ENCODE measurements around the gene BCKDK. TPM values are rescaled to one million over a fixed set of nuclear protein-coding genes. Genes with fewer than 3 reads are reported as not detected.

Gene BCKDK
- total RNA-seq, 1 experiment from 2014 or later, result 47.7 TPM

DNA sequence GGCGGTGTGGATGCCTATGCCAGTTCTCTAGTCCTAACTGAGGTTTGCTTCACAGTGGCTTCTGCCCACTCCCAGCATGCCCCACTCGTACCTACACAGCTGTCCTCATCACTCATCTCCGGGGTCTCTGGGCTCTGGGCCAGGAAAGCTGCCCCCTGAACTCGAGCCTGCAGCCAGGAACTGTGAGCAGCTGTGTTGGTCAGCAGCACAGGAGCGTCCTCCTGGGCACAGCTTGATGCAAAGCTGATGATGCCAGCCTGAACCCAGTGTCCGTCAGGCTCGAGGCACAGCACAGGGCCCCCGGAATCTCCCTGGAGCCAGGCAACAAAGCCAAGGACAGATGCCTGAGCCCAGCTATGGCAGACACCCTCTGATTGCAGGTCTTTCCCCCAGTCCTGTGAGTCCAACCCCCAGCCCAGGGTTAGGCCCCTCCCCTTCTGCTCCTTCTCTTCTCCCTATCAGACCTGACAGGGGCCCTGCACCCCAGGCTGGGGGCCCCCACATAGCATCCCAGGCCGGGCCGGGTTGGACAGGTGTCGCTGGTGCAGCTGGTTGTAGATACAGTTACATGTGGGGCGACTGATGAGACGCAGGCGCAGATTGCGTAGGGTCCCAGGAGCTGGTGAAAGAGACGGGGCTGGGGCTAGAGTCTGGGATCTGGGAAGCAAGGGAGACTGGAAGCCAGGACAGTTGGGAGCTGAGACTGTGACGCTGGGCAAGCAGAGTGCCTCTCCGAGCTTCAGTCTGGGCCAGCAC is 22.1 kb upstream of the BCKDK start:
- Histone ChIP-seq H3K36me3 (ENCODE audit: low read depth, low read length) (no peaks in the 10 kb centered on the region; the same call in 1 of the 2 replicates), H3K27ac (ENCODE audit: low read length) (no peak overlapping the region), H3K9ac (ENCODE audit: low read length) (no peak overlapping the region), H3K4me3 (ENCODE audit: low read length) (no peak overlapping the region), H2AFZ (ENCODE audit: low read length) (no peak overlapping the region), H3K9me3 (ENCODE audit: low read length) (no peaks in the 10 kb centered on the region), H3K9me2 (replicated peaks; ENCODE audit: low read length) (no peaks in the 10 kb centered on the region), H3K27me3 (ENCODE audit: low read length) (no peaks in the 10 kb centered on the region), H3K4me1 (ENCODE audit: insufficient read depth, low read length) (no peaks in the 10 kb centered on the region), H3K79me2 (ENCODE audit: low read length) (no peaks in the 10 kb centered on the region; the same call in 1 of the 2 replicates), H4K20me1 (ENCODE audit: low read length) (no peaks in the 10 kb centered on the region), H3F3A (ENCODE audit: low read length, unreplicated experiment) (no peaks in the 10 kb centered on the region), H3K4me2 (ENCODE audit: low read length) (no peak overlapping the region)
- ChIA-PET CTCF (interaction anchor here (0.6 kb wide), 1 partner anchor 157 kb away, joined by 3 read pairs; no protein-coding TSS in a partner anchor), POLR2A (ENCODE audit: unreplicated experiment) (no interaction called here)
- intact Hi-C loops (cut with micrococcal nuclease), result no loop called here
- ATAC-seq (no peak), DNase-seq (no peak)
- BruUV-seq (replicated peaks), result no TSS peak
- TF ChIP-seq EZH2phosphoT487 (IDR thresholded peaks at IDR 0.05; ENCODE audit: borderline replicate concordance, low read length) (no peak), EZH2 (IDR thresholded peaks at IDR 0.05; ENCODE audit: low read length, unreplicated experiment) (no peak), CTCF (conservative IDR thresholded peaks at IDR 0.05; ENCODE audit: low read depth, low read length) (no peak)

- ChIA-PET CTCF (no interaction called here), POLR2A (ENCODE audit: unreplicated experiment) (no interaction called here)
- Histone ChIP-seq H3K4me2 (ENCODE audit: low read length) (no peak overlapping the region), H3K4me1 (ENCODE audit: insufficient read depth, low read length) (no peaks in the 10 kb centered on the region), H3K9me3 (ENCODE audit: low read length) (no peaks in the 10 kb centered on the region), H2AFZ (ENCODE audit: low read length) (no peak overlapping the region), H3K27ac (ENCODE audit: low read length) (no peak overlapping the region), H3K4me3 (ENCODE audit: low read length) (no peak overlapping the region), H3K9ac (ENCODE audit: low read length) (no peak overlapping the region), H3K9me2 (replicated peaks; ENCODE audit: low read length) (no peaks in the 10 kb centered on the region), H3K27me3 (ENCODE audit: low read length) (no peaks in the 10 kb centered on the region), H3K36me3 (ENCODE audit: low read depth, low read length) (peaks cover 3% of the 10 kb centered on the region; the same call in 1 of the 2 replicates), H4K20me1 (ENCODE audit: low read length) (no peaks in the 10 kb centered on the region), H3F3A (ENCODE audit: low read length, unreplicated experiment) (no peaks in the 10 kb centered on the region), H3K79me2 (ENCODE audit: low read length) (no peaks in the 10 kb centered on the region; the same call in 1 of the 2 replicates)
- no TSS peak for BruUV-seq (replicated peaks)
- no peak for DNase-seq
- TF ChIP-seq CTCF (conservative IDR thresholded peaks at IDR 0.05; ENCODE audit: low read depth, low read length) (no peak), EZH2phosphoT487 (IDR thresholded peaks at IDR 0.05; ENCODE audit: borderline replicate concordance, low read length) (no peak), EZH2 (IDR thresholded peaks at IDR 0.05; ENCODE audit: low read length, unreplicated experiment) (no peak)
- ATAC-seq, result no peak
- intact Hi-C loops (cut with micrococcal nuclease), result no loop called here
These were observed 21.6 kb upstream of the BCKDK start for GRCh38 chr16:31086629-31086906.

DNA sequence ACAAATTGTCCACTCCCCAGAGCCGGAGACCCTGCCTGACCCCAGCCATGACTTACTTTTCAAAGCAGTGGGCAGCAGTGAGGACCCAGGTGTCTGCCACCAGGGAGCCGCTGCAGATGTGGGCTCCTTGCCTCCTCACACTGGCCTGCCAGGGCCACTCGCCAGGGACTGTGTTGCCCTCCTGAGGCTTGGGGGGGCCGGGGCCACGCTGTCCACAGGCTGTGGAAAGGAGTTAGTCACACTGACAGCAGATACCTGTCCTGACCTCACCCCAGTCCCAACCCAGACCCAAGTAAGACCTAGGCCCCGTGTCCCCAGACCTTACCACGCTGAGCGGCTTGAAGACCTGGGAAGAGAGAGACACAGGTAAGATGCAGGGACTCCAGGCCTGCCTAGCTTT is 20.7 kb upstream of the BCKDK start:
- no peak for DNase-seq
- H3K36me3 ChIP-seq (ENCODE audit: low read depth, low read length), result peaks cover 3% of the 10 kb centered on the region; the same call in 1 of the 2 replicates
- H4K20me1 ChIP-seq (ENCODE audit: low read length), result 0 out of 2 replicates have a peak, but pooled peaks cover under 1% of the 10 kb centered on the region
- H3K9ac ChIP-seq (ENCODE audit: low read length), result no peak overlapping the region
- H2AFZ ChIP-seq (ENCODE audit: low read length), result no peak overlapping the region
- H3F3A ChIP-seq (ENCODE audit: low read length, unreplicated experiment), result no peaks in the 10 kb centered on the region
- no peaks in the 10 kb centered on the region for H3K9me2 ChIP-seq (replicated peaks; ENCODE audit: low read length)
- no TSS peak for BruUV-seq (replicated peaks)
- H3K4me2 ChIP-seq (ENCODE audit: low read length), result no peak overlapping the region
- intact Hi-C loops (cut with micrococcal nuclease), result no loop called here
- H3K9me3 ChIP-seq (ENCODE audit: low read length), result no peaks in the 10 kb centered on the region
- no peak for ATAC-seq
- H3K79me2 ChIP-seq (ENCODE audit: low read length), result peaks cover 4% of the 10 kb centered on the region
- no peak overlapping the region for H3K4me3 ChIP-seq (ENCODE audit: low read length)
- no peak overlapping the region for H3K27ac ChIP-seq (ENCODE audit: low read length)
- H3K27me3 ChIP-seq (ENCODE audit: low read length), result no peaks in the 10 kb centered on the region
- CTCF ChIA-PET, result no interaction called here
- H3K4me1 ChIP-seq (ENCODE audit: insufficient read depth, low read length), result no peaks in the 10 kb centered on the region
- no peak for TF ChIP-seq EZH2phosphoT487 (IDR thresholded peaks at IDR 0.05; ENCODE audit: borderline replicate concordance, low read length)
- TF ChIP-seq EZH2 (IDR thresholded peaks at IDR 0.05; ENCODE audit: low read length, unreplicated experiment), result no peak
- no peak for TF ChIP-seq CTCF (conservative IDR thresholded peaks at IDR 0.05; ENCODE audit: low read depth, low read length)
- POLR2A ChIA-PET (ENCODE audit: unreplicated experiment), result no interaction called here
